ACC112 (cell line): ENCODE results near the gene TSHR.

Experiments used
- H2AFZ ChIP-seq: fragments of 200-600 bp; sonication (generic); one replicate; pipeline ENCODE4 v1.6.0; 2017; ENCODE audit warnings: antibody characterized with exemption, low read length; ENCODE audit not compliant: unreplicated experiment
- H3K27ac ChIP-seq: fragments of 200-600 bp; sonication (generic); 2 replicates; pipeline ENCODE4 v1.5.1; 2014; ENCODE audit warnings: low read depth, mild to moderate bottlenecking, antibody characterized with exemption, low read length, moderate library complexity
- H3K27me3 ChIP-seq: fragments of 200-600 bp; sonication (generic); 2 replicates; pipeline ENCODE4 v1.6.1; 2014; ENCODE audit warnings: mild to moderate bottlenecking, antibody characterized with exemption, low read length, moderate library complexity, mixed read lengths; ENCODE audit not compliant: insufficient read depth
- H3K36me3 ChIP-seq: fragments of 200-600 bp; sonication (generic); 2 replicates; pipeline ENCODE4 v1.6.1; 2016; ENCODE audit warnings: mild to moderate bottlenecking, antibody characterized with exemption, low read length, moderate library complexity, mixed read lengths; ENCODE audit not compliant: insufficient read depth
- H3K4me1 ChIP-seq: fragments of 200-600 bp; sonication (generic); one replicate; pipeline ENCODE4 v1.6.1; 2016; ENCODE audit warnings: low read length, mixed read lengths; ENCODE audit not compliant: insufficient read depth, unreplicated experiment, control insufficient read depth
- H3K4me3 ChIP-seq: fragments of 200-600 bp; sonication (generic); 2 replicates; pipeline ENCODE4 v1.5.1; 2014; ENCODE audit warnings: mild to moderate bottlenecking, low read depth, low read length
- H3K79me2 ChIP-seq: fragments of 200-600 bp; sonication (generic); one replicate; pipeline ENCODE4 v1.6.0; 2016; ENCODE audit warnings: low read length; ENCODE audit not compliant: control insufficient read depth, unreplicated experiment, insufficient read depth

TSHR gene

GRCh38 chr14:80974679-80975078, 19.3 kb downstream of the TSHR start:
- H3K27me3 ChIP-seq = peaks cover 70% of the 10 kb centered on the region
- H2AFZ ChIP-seq = no peak overlapping the region
- no peaks in the 10 kb centered on the region for H3K36me3 ChIP-seq
- no peak overlapping the region for H3K27ac ChIP-seq
- H3K4me1 ChIP-seq = no peaks in the 10 kb centered on the region
- H3K4me3 ChIP-seq = no peak overlapping the region
- no peaks in the 10 kb centered on the region for H3K79me2 ChIP-seq

- Histone ChIP-seq H3K36me3 (no peaks in the 10 kb centered on the region), H2AFZ (no peak overlapping the region), H3K27me3 (peaks cover 68% of the 10 kb centered on the region), H3K4me1 (no peaks in the 10 kb centered on the region), H3K79me2 (no peaks in the 10 kb centered on the region), H3K4me3 (no peak overlapping the region), H3K27ac (no peak overlapping the region)
Observed at GRCh38 chr14:80977221-80977620, 21.8 kb downstream of the TSHR start.

DNA sequence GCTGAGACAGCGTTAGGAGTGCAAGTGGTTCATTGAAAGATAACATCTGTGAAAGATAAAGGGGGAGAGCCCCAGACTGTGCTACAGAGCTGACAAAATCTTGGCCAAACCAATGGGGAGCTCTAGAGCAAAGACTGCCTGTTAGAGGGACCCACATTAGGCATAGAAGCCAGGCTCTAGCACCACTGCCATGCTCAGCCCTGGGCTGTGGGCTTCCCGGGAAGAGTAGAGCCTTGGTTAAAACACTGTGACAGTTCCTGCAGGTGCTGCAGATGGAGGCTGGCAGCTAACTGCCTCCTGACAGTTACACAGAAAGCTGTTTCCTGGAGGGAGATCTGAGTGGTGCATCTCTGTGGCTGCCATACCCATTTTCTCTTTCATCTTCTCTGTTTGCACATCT, 23.0 kb downstream of the TSHR start:
- H3K27me3 ChIP-seq = peaks cover 68% of the 10 kb centered on the region
- no peak overlapping the region for H3K4me3 ChIP-seq
- no peaks in the 10 kb centered on the region for H3K36me3 ChIP-seq
- no peak overlapping the region for H2AFZ ChIP-seq
- H3K27ac ChIP-seq = no peak overlapping the region
- H3K79me2 ChIP-seq = no peaks in the 10 kb centered on the region
- H3K4me1 ChIP-seq = no peaks in the 10 kb centered on the region

- H3K79me2 ChIP-seq = no peaks in the 10 kb centered on the region
- H3K4me1 ChIP-seq = no peaks in the 10 kb centered on the region
- H3K27ac ChIP-seq = no peak overlapping the region
- peaks cover 58% of the 10 kb centered on the region for H3K27me3 ChIP-seq
- no peak overlapping the region for H2AFZ ChIP-seq
- H3K36me3 ChIP-seq = no peaks in the 10 kb centered on the region
- no peak overlapping the region for H3K4me3 ChIP-seq
Observed at GRCh38 chr14:80979951-80980350, 24.5 kb downstream of the TSHR start.

DNA sequence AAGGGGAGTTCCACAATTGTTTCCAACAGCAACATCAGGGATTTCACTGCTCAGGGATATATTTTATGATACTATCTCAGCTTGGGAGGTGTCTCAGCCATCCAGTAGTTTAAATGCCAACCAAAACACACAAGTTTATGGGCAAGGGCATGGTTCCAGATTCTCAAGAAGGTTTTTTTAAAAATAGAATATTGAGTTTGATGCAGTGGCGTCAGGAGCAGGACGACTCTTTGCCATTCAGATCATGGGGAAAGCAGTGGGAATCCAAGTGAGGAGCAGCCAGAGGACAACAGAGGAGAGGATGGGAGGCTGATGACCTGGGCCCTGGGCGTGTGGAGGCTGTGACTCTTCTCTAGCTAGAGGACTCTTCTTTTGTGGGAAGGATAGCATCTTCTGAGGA, 25.7 kb downstream of the TSHR start:
- H3K36me3 ChIP-seq = no peaks in the 10 kb centered on the region
- H3K4me1 ChIP-seq = no peaks in the 10 kb centered on the region
- H2AFZ ChIP-seq = no peak overlapping the region
- H3K4me3 ChIP-seq = no peak overlapping the region
- H3K27ac ChIP-seq = no peak overlapping the region
- no peaks in the 10 kb centered on the region for H3K79me2 ChIP-seq
- H3K27me3 ChIP-seq = peaks cover 51% of the 10 kb centered on the region

DNA sequence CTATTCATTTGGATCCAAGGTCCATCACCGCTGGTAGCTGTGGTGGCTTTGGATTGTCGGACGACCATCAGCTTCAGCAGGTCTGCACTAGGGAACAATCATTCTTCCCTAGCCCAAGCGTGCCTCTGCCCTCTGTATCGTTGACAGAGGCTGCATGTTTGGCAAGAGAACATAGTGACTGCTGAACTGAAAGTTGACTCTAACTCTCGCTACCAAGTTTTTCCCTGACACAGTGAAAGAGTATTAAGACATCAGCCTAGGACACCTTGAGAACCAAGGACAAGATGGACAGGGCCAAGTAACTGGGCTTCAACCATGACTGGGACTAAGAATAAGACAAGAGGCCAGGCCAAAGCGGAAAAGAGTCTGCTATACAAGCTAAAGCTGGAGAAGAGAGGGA, 26.3 kb downstream of the TSHR start:
- Histone ChIP-seq H3K36me3 (no peaks in the 10 kb centered on the region), H2AFZ (no peak overlapping the region), H3K27ac (no peak overlapping the region), H3K4me1 (no peaks in the 10 kb centered on the region), H3K27me3 (peaks cover 45% of the 10 kb centered on the region), H3K4me3 (no peak overlapping the region), H3K79me2 (no peaks in the 10 kb centered on the region)

GRCh38 chr14:80982711-80983110, 27.3 kb downstream of the TSHR start:
- Histone ChIP-seq H3K79me2 (no peaks in the 10 kb centered on the region), H2AFZ (no peak overlapping the region), H3K4me3 (no peak overlapping the region), H3K36me3 (no peaks in the 10 kb centered on the region), H3K27me3 (peaks cover 39% of the 10 kb centered on the region), H3K4me1 (no peaks in the 10 kb centered on the region), H3K27ac (no peak overlapping the region)

DNA sequence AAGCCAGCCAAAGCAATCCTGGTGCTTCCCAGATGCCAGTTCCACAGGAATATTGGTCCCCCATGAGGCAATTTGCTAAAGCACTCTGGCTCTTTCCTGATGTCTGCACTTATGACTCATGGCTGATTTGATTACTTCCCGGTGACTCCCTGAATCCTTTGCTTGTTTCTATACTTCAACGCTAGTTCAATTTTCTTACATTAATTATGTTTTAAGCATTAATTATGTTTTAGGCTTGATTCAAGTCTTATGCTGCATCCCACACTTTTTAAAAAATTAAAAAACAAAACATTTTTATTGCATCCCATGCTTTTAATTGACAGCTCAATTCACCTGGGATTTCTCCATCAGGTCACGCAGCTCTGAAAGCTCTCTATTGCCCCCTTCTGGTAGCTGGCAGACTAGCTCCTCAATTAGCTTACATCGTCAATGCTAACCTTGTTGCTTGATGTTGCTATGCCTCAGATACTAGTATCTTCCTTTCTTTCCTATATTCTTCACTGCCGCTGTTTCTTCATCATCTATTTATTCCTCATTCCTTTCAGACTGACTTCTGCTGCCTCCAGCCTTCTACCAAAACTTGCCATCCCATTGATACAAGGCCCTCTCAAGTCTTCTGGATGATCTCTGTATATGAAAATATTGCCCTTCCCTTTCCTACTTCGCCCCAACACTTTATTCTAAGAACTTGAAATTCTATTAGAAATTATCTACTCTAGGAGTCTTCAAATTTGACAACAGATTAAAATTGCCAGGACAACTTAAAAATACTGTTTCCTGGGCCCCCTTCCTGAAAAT, 32.0 kb downstream of the TSHR start:
- Histone ChIP-seq H3K27me3 (peaks cover 30% of the 10 kb centered on the region), H3K4me3 (no peak overlapping the region), H3K79me2 (no peaks in the 10 kb centered on the region), H2AFZ (peak overlapping the region; percentile 79), H3K27ac (no peak overlapping the region), H3K36me3 (no peaks in the 10 kb centered on the region), H3K4me1 (peaks cover 4% of the 10 kb centered on the region)

DNA sequence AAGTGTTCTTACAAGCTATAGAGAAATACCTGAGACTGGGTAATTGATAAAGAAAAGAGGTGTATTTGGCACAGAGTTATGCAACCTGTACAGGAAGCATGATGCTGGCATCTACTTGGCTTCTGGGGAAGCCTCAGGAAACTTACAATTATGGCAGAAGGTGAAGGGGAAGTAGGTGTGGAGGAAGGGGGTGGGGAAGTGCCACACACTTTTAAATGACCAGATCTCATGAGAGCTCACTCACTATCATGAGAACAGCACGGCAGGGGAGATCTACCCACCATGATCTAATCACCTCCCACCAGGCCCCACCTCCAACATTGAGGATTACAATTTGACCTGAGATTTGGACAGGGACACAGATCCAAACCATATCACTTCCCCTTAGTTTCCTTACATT, 32.8 kb downstream of the TSHR start:
- Histone ChIP-seq H3K27ac (no peak overlapping the region), H3K79me2 (no peaks in the 10 kb centered on the region), H2AFZ (no peak overlapping the region), H3K4me3 (no peak overlapping the region), H3K36me3 (no peaks in the 10 kb centered on the region), H3K4me1 (peaks cover 4% of the 10 kb centered on the region), H3K27me3 (peaks cover 24% of the 10 kb centered on the region)

DNA sequence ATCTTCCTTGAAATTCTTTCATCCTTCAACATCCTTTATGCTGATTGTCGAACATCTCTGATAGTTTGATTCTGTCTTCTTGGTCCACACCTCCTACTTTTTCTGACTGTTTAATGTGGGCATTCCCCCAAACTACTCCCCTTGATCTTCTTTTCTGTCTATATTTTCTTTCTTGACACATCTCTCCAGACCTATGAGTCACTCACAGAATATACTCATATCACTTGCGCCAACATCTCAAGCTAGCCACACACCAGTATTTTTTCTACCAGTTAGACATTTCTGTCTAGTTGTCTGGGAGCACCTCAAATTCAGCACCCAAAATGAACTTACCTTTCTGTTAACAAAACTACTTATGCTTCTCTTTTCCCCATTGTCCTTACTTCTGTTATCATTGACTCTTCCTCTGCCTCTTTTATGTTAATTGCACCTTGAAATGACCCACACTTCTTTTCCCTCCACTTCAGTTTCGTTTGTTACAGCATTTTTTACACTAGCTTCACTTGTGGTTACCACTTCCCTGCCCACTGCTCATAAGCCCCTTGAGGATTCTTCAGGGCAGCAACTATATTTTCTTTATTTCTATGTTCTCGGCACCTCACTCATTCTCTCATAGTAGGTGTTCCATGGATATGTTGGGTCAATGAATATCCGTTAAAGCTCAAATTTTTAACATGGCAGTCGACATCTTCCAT, 33.5 kb downstream of the TSHR start:
- Histone ChIP-seq H3K36me3 (no peaks in the 10 kb centered on the region), H3K79me2 (no peaks in the 10 kb centered on the region), H2AFZ (no peak overlapping the region), H3K27me3 (peaks cover 19% of the 10 kb centered on the region), H3K27ac (no peak overlapping the region), H3K4me1 (peaks cover 4% of the 10 kb centered on the region), H3K4me3 (no peak overlapping the region)

DNA sequence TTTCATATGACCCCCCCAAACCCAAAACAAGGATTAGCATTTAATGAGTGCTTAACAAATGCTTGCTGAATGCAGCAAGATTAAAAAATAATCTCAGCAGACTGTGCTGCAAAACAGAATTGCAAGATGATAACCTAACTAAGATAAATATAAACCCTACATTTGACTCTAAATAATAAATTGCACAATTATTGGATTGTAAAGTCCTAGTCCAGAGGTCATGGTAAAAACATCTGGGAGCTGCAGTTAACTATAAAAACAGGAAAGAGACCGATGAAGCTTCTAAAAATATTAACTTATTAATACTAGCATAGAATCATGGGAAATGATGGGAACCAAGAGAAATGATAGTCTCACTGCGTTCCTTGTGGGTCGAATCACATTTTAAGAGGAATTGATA, 37.2 kb downstream of the TSHR start:
- no peak overlapping the region for H2AFZ ChIP-seq
- H3K4me3 ChIP-seq = no peak overlapping the region
- H3K27ac ChIP-seq = no peak overlapping the region
- no peaks in the 10 kb centered on the region for H3K79me2 ChIP-seq
- peaks cover 4% of the 10 kb centered on the region for H3K4me1 ChIP-seq
- peaks cover 26% of the 10 kb centered on the region for H3K27me3 ChIP-seq
- no peaks in the 10 kb centered on the region for H3K36me3 ChIP-seq
